Nucleus accumbens (tissue), 56 donors: Measurements from ENCODE around the gene SEC14L6.
"Not testable (repeated sequence)": the region's sequence is repeated elsewhere in the genome, so short reads cannot be mapped to it uniquely, and the experiment has no call there.

Experiments
- DNase-seq, 56 donors: peaks; one replicate each; lab custom pipeline; 2025; lab: John Stamatoyannopoulos, UW

The SEC14L6 gene

DNA sequence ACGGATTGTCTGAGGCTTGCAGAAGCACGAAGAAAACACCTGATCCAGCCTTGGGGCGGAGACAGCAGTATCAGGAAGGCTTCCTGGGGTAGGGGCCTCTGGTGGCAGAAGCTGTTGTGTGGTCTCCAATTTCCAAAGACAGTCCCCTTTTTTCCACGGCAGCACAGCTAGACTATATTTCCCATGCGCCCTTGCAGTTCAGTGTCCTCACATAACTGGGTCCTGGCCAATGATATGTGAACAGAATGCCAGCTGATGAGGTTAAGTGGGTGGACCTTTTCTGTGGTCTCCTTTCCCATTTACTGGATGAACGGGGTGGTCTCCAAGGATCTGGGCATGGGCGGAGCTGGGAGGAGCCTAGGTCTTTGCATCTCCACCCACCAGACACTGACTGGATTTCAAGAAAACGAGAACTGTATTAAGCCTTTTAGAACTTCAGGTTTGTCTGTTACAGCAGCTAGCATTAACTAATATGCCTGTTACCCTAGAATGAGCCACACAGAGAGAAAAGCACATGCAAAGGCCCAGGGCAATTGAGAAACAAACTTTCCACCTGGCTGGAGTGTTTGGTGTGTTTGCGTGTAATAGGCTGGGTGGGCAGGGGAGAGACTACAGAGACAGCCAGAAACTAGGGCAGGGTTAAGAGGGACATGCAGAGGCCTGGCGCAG is 21.7 kb upstream of the SEC14L6 start:
- DNase-seq: no peak

GRCh38 chr22:30567277-30567676 is 20.7 kb upstream of the SEC14L6 start:
- DNase-seq: not testable (repeated sequence)

DNA sequence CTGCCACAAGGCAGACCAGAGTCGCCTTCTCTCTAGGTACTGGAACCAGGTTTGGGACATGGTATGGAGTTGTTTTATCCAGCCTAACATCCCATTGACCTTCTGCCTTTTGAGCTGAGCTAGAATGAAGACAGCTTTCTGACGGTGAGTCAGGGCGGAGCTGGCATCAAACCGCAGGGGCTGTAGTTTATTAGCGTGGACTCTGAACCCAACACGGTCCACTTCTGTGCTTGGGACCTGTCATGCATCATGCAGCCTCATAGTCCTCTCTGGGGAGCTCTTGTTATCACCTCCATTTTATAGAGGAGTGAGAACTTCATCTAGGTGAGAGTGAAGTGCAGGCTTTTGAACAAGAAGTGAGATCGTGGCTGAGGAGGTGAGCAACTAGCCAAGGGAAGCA is 19.6 kb upstream of the SEC14L6 start:
- DNase-seq: no peak

DNA sequence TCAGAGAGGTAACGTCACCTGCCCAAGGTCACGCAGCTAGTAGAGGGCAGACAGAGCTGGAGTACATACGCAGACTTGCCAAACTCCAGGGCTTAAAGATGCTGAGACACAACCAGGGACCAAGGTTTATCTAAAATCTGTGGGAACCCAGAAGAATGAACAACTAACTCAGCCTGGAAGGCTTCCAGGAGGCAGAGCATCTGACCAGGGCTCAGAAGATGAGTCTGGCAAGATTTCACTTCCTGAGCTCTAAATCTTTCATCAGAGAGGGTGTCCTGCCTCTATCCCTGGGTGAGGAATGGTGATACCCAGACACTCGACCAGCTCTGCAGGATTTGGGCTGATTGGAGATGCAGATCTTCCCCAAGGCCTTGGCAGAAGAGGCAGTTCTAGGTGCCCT is 18.8 kb upstream of the SEC14L6 start:
- DNase-seq: peak in 1 of 56 donors; percentile 22

DNA sequence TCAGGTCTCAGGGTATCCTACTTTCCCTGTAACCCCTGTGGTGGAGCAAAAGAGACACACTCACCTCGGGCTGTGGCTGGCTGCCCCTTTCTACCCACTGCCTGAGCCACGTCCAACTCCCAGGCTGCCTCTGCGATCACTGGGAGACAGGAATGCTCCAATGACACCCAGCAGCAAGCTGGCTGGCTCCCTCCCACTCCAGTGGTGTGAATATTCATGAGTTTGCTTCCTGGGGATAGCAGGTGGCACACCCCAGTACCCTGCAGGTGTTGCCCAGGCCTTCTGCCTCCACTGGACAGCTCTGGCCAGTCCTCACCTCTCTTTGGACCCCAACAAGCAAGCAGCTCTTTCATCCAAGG is 18.2 kb upstream of the SEC14L6 start:
- peak in 10 of 56 donors; percentile 5 to 32 (median 14) for DNase-seq

GRCh38 chr22:30564045-30564760 is 17.7 kb upstream of the SEC14L6 start:
- DNase-seq: peak in 7 of 56 donors; percentile 8 to 31 (median 24)

DNA sequence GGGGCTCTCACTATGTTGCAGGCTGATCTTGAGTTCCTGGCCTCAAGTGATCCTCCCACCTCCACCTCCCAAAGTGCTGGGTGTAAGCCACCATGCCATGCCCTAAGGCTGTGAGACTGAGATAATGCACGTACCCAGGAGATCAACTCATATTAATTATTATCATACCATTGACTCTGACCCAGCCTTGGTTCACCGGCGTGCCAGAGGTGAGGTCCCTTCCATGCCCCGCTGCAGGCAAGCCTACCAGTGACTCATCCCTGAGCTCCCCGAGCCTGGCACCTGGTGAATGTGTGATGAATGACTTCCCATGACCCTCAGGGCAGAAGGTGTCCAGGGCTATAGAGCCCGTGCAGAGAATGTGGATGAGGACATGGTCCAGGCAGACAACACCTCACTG is 15.8 kb upstream of the SEC14L6 start:
- no peak for DNase-seq

DNA sequence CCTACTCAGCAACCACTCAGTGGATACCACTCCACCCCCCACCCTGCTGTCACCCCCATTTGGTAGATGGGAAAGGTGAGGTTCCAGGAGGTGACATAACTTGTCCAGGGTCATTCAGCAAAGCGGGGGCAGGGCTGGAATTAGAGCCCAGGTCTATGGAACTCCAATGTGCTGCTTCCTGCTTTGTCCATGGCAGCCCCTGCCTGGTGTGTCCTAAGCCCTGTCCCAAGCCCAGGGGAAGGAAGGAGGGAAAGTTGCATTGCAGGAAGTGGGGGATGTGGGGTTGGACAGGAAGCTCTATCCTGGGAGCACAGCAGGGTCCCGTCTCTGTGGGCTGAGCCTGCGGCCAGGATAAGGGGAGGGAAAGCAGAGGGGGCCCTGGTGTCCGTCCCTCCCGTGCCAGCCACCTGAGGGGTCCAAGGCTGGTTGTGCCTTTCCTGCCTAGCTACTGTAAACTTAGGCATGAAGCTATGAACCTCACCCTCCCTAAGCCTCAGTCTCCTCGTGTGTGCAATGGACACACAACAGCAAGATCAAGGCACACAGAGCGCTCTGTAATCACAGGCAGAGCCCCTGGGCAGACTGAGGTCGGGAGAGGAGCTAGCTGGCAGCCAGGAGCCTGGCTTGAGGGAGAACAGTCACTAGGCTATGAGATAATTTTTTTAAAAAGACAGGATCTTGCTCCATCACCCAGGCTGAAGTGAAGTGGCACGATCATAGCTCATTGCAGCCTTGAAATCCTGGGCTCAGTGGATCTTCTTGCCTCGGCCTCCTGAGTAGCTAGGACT is 15.1 kb upstream of the SEC14L6 start:
- DNase-seq: no peak

DNA sequence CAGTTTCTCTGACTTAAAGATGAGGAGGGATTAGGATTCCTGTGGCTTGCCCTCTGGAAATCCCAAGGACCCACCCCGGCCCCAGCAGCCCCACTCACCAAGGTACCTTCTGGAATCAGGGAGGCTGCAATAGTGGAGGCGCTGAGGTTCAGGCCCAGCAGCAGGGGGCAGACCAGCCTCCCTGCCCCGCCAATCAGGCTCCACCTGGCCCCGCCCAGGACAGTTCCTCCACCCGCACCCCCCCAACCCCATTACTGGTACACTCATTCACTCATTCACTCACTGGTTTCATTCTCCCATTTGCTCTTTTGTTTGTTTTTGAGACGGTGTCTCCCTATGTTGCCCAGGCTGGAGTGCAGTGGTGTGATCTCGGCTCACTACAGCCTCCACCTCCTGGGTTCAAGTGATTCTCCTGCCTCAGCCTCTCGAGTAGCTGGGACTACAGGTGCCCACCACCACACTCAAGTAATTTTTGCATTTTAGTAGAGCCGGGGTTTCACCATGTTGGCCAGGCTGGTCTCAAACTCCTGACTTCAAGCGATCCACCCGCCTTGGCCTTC is 14.2 kb upstream of the SEC14L6 start:
- DNase-seq: not testable (repeated sequence)

GRCh38 chr22:30559889-30560288 is 13.3 kb upstream of the SEC14L6 start:
- no peak for DNase-seq

DNA sequence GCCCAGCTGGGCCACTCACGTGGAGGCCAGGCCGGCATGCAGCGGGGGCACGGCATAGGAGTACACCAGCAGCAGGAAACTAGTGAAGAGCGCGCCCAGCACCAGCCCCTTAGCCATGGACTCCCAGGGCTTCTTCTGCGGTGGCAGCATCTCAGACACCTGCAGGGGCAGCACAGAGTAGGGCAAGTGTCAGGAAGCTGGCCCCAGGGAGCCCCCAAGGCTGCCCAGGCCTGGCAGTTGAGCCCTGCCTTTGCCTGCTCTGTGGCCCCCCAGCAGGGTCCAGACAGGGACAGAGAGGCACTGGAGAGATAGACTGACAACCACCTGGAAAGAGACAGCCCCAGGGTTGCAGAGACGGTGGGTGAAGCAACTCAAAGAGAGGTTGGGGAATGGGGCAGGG is 10.7 kb upstream of the SEC14L6 start:
- DNase-seq: no peak

GRCh38 chr22:30556388-30556787 is 9.8 kb upstream of the SEC14L6 start:
- no peak for DNase-seq

- DNase-seq: no peak
These were observed 9.0 kb upstream of the SEC14L6 start for GRCh38 chr22:30555282-30556210.

DNA sequence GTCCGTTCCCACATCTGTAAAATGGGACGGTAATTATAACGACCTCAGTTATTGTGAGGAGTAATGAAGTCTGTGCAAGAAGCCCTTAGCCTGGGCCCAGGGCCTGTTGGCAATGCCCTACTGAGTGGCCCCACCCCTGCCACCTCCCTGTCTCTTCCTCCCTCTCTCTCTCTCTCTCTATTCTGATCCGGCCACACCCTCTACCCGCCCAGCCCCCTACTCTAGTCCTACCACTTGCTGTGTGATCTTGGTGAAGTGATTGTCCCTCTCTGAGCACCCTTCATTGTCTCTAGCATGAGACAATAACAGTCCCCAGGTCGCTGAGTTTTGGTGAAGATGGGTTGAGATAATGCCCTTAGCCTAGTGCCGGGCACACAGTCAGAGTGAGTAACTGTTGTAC is 7.4 kb upstream of the SEC14L6 start:
- DNase-seq: no peak

- DNase-seq: no peak
These were observed 6.2 kb upstream of the SEC14L6 start for GRCh38 chr22:30552719-30553118.

DNA sequence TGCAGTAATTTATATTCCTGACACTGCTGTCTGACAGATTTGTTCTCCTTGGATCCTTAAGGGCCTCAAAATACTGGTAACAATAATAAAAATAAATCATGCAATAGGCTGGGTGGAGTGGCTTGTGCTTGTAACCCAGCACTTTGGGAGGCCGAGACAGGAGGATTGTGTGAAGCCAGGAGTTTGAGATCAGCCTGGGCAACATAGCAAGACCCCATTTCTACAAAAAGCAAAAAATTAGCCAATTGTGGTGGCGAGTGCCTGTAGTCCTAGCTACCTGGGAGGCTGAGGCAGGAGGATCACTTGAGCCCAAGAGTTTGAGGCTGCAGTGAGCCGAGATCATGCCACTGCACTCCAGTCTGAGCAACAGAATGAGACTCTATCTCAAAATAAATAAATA is 5.3 kb upstream of the SEC14L6 start:
- not testable (repeated sequence) for DNase-seq

DNA sequence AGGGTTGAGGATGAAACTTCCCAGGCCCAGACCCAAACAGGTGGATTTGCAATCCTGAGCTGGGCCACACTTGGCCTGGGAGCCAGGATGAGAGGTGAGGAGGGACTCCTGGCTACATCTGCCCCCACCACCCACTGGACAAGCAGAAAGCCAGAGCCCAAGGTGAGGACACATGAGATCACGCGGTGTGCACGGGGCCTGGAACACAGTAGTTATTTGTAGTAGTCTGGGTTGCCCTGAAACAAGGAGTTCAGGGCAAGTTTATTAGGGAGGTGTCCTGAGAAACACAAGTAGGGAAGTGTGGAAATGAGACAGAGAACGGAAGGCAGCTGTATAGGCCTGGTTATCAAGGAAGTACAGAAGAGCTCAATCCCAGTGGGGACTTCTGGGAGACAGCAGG is 647 bp upstream of the SEC14L6 start:
- no peak for DNase-seq

- DNase-seq: no peak
These were observed 3.7 kb downstream of the SEC14L6 start for GRCh38 chr22:30542811-30543188.

GRCh38 chr22:30541961-30542810 is 4.4 kb downstream of the SEC14L6 start:
- DNase-seq: peak in 4 of 56 donors; percentile 2 to 29 (median 16)
